HG03457 (cell line): ENCODE measurements around the gene ITGA5.
"Not testable (repeated sequence)": the region's sequence is repeated elsewhere in the genome, so short reads cannot be mapped to it uniquely, and the experiment has no call there.

ENCODE experiments used
- ATAC-seq: cut with Tn5 transposase; IDR thresholded peaks from one replicate; pipeline ENCODE4 v1.9.1; 2021; ENCODE audit warnings: moderate number of reproducible peaks; ENCODE audit not compliant: unreplicated experiment

ITGA5 gene

GRCh38 chr12:54356228-54356627 is 62.8 kb downstream of the ITGA5 start:
- no peak for ATAC-seq

GRCh38 chr12:54355104-54355815 is 63.8 kb downstream of the ITGA5 start:
- no peak for ATAC-seq

DNA sequence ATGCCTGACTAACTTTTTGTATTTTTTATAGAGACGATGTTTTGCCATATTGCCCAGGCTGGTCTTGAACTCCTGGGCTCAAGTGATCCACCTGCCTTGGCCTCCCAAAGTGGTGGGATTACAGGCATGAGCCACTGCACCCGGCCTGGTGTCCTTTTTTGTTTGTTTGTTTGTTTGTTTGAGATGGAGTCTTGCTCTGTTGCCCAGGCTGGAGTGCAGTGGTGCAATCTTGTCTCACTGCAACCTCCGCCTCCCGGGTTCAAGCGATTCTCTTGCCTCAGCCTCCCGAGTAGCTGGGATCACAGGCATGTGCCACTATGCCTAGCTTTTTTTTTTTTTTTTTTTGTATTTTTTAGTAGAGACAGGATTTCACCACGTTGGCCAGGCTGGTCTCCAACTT is 64.8 kb downstream of the ITGA5 start:
- not testable (repeated sequence) for ATAC-seq

GRCh38 chr12:54352891-54353874 is 65.9 kb downstream of the ITGA5 start:
- no peak for ATAC-seq

DNA sequence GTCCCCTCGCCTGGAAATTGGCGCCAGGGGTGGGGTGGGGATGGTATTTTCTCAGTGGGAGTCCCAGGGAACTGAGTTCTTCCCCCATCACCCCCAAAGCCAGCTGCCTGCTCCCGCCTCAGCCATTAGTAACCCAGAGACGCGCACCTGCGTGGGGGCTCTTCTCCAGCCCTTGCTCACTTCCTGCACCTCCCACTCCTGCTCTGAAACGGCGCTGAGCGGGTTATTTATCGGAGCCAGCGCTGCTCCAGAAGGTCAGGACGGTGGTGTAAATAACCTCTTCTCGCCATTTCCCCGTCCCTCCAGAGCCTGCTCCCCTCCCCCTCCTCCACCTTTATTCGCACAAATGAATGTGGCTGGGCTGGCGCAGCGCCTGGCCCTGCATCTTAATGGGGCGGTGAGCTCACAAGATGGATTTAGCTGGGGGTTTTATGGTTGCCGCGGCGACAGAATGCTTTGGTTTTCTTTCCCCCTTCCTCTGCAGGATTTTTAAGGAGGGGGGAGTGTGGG is 67.0 kb downstream of the ITGA5 start:
- ATAC-seq = no peak

DNA sequence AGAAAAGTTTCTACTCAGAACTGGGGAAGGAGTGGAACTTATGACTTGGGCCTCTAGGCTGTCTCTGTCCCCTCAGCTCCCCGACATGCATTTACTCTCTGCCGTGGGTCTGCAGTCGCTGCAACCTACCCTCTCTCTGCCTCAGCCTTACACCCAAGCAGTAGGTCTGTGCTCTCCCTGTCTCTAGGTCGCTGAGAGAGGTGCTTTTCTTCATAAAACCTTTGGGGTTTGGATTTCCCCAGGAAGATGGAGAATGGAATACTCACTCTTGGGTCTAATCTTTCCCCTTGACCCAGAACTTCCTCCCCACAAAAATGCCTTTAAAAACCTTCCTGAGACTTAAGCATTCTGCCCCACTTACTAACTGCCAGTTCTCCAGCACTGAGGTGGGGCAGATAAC is 67.7 kb downstream of the ITGA5 start:
- no peak for ATAC-seq

DNA sequence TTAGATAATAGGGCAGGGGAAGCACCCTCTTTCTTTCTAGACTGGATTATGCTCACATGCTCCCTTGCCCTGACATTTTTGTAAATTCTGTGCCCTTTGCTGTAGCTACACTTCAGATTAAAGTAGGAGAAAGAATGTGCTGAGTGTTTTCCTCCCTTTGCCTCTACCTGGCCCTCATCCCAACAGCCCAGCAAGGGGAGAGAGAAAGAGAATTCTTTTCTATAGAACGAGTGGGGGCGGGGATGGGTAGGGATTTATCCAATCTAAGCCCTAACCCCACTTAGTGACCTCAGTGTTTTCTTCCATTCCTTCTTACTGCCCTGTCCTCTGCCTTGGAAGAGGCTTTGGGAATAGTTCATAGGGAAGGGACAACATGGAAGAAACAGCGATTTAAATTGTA is 68.3 kb downstream of the ITGA5 start:
- no peak for ATAC-seq

DNA sequence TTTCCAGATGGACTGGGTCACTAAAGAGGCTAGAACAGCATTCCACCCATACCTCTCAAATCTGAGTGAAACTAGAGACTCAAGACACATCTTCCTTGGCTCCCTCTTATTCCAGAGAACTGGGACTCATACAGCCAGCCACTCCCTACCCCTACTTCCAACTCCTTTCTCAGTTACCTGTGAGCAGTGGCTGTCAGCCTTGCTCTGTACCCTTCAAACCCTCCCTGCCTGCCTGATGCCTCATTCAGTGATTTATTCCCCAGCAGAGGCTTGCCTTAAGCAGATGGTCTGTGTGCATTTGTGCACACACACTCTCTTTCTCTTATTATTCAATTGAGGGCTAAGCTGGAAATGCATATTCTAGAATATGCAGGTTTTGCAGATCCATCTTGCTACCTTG is 69.4 kb downstream of the ITGA5 start:
- no peak for ATAC-seq

- ATAC-seq = no peak
Measured at GRCh38 chr12:54349036-54349435, 70.0 kb downstream of the ITGA5 start.
